ENCODE measurements around the gene OS9.

Gene OS9

GRCh38 chr12:57736741-57737466, 43.0 kb downstream of the OS9 start:
- FAIRE-seq = no peak

GRCh38 chr12:57737467-57738460, 43.8 kb downstream of the OS9 start:
- FAIRE-seq = no peak

- FAIRE-seq = no peak
Observed at GRCh38 chr12:57738661-57739237, 44.8 kb downstream of the OS9 start, which contains the start of gene AGAP2. Gene AGAP2 (minus strand): TSS chr12:57738742. CDS start chr12:57738246, 496 bp downstream.

GRCh38 chr12:57739387-57739786, 45.5 kb downstream of the OS9 start:
- no peak for FAIRE-seq

GRCh38 chr12:57739914-57740538, 46.1 kb downstream of the OS9 start:
- no peak for FAIRE-seq

GRCh38 chr12:57740656-57741412, 46.9 kb downstream of the OS9 start:
- FAIRE-seq = no peak

- FAIRE-seq = no peak
Observed at GRCh38 chr12:57741413-57741789, 47.5 kb downstream of the OS9 start.

GRCh38 chr12:57741844-57742738, 48.2 kb downstream of the OS9 start:
- FAIRE-seq = no peak

GRCh38 chr12:57743769-57744168, 49.8 kb downstream of the OS9 start:
- FAIRE-seq = no peak

GRCh38 chr12:57744194-57744776, 50.4 kb downstream of the OS9 start:
- FAIRE-seq = no peak

- no peak for FAIRE-seq
Observed at GRCh38 chr12:57744777-57745484, 51.0 kb downstream of the OS9 start, which contains the start of gene TSPAN31. Gene TSPAN31 (plus strand): TSS chr12:57745039. CDS start chr12:57745155, 116 bp downstream.

- FAIRE-seq = no peak
Observed at GRCh38 chr12:57745485-57745881, 51.6 kb downstream of the OS9 start.

GRCh38 chr12:57746025-57746424, 52.1 kb downstream of the OS9 start:
- FAIRE-seq = no peak

- no peak for FAIRE-seq
Observed at GRCh38 chr12:57749061-57749460, 55.1 kb downstream of the OS9 start.

GRCh38 chr12:57750561-57751431, 56.9 kb downstream of the OS9 start:
- no peak for FAIRE-seq

- FAIRE-seq = no peak
Observed at GRCh38 chr12:57751432-57751787, 57.5 kb downstream of the OS9 start.

- FAIRE-seq = no peak
Observed at GRCh38 chr12:57751788-57752667, 58.1 kb downstream of the OS9 start, which contains the start of gene CDK4. Gene CDK4 (minus strand): TSS chr12:57752310. CDS start chr12:57751717, 593 bp downstream.

- FAIRE-seq = no peak
Observed at GRCh38 chr12:57752668-57753000, 58.7 kb downstream of the OS9 start.

Data from colon (tissue), 2 donors.